ENCODE results near the gene DAPK1.

The DAPK1 gene

DNA sequence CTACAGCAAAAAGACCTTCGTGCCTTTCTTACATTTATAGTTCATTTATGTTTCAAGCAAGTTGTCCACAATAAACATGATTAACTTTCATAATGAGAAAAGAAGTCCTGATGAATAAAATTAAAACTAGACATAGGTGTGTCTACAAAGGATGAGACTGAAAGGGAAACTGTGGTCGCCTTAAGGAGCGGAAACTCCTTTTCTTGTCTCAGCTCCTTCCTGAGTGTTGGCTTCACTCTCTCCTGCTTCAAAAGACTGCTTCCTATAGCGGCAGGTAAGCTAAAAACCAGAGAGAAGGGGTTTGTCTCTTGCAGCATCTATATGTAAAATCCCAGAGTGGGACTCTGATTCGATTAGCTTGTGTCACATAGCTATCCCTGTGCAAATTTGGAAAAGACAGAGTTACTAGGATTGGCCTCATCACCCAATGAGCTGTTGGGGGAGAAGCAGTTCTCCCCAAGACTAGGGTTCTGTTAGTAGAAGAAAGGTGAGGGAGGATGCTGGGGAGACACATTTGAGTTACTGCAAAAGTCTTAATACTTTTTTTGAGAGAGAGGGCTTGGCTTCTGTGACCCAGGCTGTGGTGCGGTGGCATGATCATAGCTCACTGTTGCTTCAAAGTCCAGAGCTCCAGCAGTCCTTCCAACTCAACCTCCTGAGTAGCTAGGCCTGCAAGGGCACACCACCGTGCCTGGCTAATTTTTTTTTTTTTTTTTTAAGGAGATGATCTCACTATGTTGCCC lies 211.5 kb downstream of the DAPK1 start:
- no peak for DNase-seq (ENCODE audit: extremely low read depth, low read depth)
- TF ChIP-seq, protein P1, sequence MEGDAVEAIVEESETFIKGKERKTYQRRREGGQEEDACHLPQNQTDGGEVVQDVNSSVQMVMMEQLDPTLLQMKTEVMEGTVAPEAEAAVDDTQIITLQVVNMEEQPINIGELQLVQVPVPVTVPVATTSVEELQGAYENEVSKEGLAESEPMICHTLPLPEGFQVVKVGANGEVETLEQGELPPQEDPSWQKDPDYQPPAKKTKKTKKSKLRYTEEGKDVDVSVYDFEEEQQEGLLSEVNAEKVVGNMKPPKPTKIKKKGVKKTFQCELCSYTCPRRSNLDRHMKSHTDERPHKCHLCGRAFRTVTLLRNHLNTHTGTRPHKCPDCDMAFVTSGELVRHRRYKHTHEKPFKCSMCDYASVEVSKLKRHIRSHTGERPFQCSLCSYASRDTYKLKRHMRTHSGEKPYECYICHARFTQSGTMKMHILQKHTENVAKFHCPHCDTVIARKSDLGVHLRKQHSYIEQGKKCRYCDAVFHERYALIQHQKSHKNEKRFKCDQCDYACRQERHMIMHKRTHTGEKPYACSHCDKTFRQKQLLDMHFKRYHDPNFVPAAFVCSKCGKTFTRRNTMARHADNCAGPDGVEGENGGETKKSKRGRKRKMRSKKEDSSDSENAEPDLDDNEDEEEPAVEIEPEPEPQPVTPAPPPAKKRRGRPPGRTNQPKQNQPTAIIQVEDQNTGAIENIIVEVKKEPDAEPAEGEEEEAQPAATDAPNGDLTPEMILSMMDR (IDR thresholded peaks at IDR 0.05; ENCODE audit: low read depth, low read length) = no peak

DNA sequence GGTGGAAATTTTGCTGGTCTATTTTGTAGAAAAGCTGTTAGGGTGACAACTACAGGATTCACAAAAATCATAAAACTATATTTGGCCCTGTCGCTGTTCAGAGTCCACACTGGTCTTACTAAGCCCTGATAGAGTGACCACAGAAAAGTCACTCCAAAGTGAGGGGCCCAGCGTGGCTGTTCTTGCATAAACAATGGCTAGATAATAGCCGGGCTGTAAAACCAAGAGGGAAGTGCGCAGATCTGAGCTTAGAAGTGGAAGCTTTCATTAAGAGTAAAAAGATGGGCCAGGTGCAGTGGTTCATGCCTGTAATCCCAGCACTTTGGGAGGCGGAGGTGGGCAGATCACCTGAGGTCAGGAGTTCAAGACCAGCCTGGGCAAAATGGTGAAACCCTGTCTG lies 212.8 kb downstream of the DAPK1 start:
- TF ChIP-seq, protein P1 (IDR thresholded peaks at IDR 0.05; ENCODE audit: low read depth, low read length) = no peak
- DNase-seq (ENCODE audit: extremely low read depth, low read depth) = no peak

DNA sequence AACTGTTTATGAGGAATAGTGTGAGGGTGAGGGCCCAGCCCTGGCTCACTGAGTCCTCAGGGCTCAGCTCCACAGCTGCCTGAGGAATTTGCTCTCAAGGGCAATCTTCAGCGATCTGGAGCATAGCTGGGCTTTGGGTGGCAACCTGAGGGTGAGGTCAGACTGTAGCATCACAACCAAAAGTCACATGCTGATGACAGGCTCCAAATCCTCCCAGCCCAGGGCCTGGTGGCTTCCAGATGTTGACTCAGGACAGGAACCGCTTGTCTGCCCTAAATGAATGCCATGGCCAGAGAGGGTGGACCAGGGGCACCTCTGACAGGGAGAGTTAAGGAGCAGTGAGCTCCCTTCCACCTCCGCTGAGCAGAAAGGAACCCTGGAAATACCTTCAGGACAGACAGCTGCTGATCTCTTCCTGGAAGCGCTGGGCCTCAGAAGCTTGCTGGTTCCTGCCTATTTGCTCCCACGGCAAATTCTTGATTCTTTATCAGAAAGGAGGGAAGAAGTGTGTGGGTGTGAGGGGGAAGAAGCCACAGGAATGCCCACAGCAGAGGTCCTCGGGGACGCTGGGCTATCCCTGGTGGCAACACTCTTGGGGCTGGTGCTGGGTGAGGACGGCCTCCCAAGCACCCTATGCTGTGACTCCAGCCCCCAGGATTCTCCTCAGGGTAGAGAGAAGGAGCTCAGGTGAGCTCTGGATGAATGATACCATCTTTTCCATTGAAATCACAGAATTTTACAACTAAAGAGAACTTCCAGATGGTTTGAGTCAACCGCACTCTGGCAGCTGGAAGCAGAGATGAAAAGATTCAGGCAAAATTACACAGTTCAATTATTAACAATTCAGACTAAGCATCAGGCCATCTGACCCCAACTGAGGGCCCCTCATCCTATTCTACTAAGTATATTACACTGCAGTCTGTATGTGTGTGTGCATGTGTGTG lies 214.5 kb downstream of the DAPK1 start:
- peak; percentile 49 for DNase-seq (ENCODE audit: extremely low read depth, low read depth)
- TF ChIP-seq, protein P1 (IDR thresholded peaks at IDR 0.05; ENCODE audit: low read depth, low read length) = no peak

DNA sequence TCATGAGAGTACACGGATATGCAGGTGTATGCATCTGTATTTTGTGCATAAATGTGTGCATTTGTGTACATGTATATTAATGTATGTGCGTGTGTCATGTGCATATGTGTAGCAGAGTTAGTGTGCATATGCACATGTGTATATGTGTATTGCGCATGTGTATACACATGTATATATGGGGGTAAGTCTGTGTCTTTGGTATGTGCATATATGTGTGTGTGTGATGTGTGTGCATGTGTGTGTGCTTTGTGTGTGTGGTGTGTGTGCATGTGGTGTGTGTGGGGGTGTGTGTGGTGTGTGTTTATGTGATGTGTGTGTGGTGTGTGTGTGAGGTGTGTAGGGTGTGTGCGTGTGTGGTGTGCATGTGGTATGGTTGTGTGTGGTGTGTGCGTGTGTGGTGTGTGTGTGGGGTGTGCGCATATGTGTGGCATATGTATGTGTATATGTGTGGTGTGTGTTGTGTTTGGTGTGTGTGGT lies 215.2 kb downstream of the DAPK1 start:
- no peak for DNase-seq (ENCODE audit: extremely low read depth, low read depth)
- TF ChIP-seq, protein P1 (IDR thresholded peaks at IDR 0.05; ENCODE audit: low read depth, low read length) = no peak

DNA sequence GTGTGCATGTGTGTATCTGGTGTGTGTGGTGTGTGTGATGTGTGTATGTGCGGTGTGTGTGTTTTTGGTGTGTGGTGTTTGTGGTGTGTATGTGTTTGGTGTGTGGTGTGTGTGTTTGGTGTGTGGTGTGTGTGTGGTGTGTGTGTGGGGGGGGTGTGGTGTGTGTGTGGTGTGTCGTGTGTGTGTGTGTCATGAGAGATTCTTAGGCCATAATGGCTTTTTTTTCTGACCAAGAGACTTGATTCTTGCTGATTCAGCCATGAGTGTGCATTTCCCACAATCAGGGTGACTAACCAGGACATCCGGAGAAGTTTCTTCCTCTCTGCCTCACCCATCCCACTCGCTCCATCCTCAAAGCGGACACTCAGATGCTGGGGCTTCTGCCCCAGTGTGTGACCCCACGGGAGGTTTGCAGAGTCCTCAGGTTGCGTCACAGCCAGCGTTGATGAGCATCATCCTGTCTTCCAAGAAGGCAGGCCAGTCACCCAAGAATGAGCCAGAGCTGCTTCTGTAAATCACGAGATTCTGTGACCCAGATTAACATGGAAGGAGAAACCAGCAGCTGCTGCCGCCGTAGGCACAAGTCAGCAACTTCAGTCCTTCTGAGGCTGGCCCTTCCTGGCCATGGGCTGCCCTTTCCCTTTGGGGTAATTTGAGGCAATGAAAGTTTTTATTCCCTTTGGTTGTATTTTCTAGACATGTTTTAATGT lies 215.8 kb downstream of the DAPK1 start:
- TF ChIP-seq, protein P1 (IDR thresholded peaks at IDR 0.05; ENCODE audit: low read depth, low read length) = no peak; the same call in 1 of the 2 replicates
- DNase-seq (ENCODE audit: extremely low read depth, low read depth) = peak; percentile 90

DNA sequence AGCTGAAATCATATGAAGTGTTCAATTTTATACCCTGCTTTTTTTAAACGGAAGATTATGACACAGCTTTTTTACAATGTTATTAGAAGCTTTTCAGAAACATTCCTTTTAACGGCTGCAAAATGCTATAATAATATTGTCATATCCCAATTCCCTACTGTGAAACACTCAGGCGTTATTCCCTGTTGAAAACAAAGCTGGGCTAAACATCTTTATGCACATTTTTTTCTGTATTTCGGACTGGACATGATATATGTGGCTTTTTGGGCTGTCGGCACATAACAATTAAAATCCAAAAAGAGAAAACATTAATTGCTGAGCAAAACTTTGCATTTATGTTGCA lies 216.3 kb downstream of the DAPK1 start:
- DNase-seq (ENCODE audit: extremely low read depth, low read depth) = no peak
- TF ChIP-seq, protein P1 (IDR thresholded peaks at IDR 0.05; ENCODE audit: low read depth, low read length) = no peak
